ENCODE results near the gene ZNF79. TPM values are rescaled to one million over a fixed set of nuclear protein-coding genes. Genes with fewer than 3 reads are reported as not detected.
"Not testable (repeated sequence)": the region's sequence is repeated elsewhere in the genome, so short reads cannot be mapped to it uniquely, and the experiment has no call there.

The ZNF79 gene
- total RNA-seq, 2 donors from 2014 or later: 7.4 to 9.1 TPM

GRCh38 chr9:127463911-127464310 is 39.7 kb downstream of the ZNF79 start:
- Histone ChIP-seq H3K9me3 (ENCODE audit: control insufficient read depth, low read length) (no peaks in the 10 kb centered on the region), H3K27me3 (ENCODE audit: control insufficient read depth, insufficient read depth, low read length, poor library complexity, severe bottlenecking) (no peaks in the 10 kb centered on the region), H3K9ac (ENCODE audit: extremely low read depth, low read length, poor library complexity, severe bottlenecking) (no peak overlapping the region), H3K36me3 (ENCODE audit: control insufficient read depth, insufficient read depth, low read length) (peaks cover 45% of the 10 kb centered on the region), H3K27ac (ENCODE audit: low read depth, low read length) (no peak overlapping the region), H3K4me1 (ENCODE audit: control insufficient read depth, insufficient read depth, low read length) (no peaks in the 10 kb centered on the region), H3K4me3 (ENCODE audit: low read length) (no peak overlapping the region)
- peaks cover 54% of the 10 kb centered on the region for H3K36me3 Mint-ChIP-seq (ENCODE audit: low read depth)
- TF ChIP-seq, protein P1, sequence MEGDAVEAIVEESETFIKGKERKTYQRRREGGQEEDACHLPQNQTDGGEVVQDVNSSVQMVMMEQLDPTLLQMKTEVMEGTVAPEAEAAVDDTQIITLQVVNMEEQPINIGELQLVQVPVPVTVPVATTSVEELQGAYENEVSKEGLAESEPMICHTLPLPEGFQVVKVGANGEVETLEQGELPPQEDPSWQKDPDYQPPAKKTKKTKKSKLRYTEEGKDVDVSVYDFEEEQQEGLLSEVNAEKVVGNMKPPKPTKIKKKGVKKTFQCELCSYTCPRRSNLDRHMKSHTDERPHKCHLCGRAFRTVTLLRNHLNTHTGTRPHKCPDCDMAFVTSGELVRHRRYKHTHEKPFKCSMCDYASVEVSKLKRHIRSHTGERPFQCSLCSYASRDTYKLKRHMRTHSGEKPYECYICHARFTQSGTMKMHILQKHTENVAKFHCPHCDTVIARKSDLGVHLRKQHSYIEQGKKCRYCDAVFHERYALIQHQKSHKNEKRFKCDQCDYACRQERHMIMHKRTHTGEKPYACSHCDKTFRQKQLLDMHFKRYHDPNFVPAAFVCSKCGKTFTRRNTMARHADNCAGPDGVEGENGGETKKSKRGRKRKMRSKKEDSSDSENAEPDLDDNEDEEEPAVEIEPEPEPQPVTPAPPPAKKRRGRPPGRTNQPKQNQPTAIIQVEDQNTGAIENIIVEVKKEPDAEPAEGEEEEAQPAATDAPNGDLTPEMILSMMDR (conservative IDR thresholded peaks at IDR 0.05): no peak
- H3K4me1 Mint-ChIP-seq: no peaks in the 10 kb centered on the region
- no peak overlapping the region for H3K27ac Mint-ChIP-seq
- DNase-seq: no peak
- no peaks in the 10 kb centered on the region for H3K9me3 Mint-ChIP-seq
- H3K4me3 Mint-ChIP-seq: no peak overlapping the region
- H3K27me3 Mint-ChIP-seq (ENCODE audit: insufficient read depth): no peaks in the 10 kb centered on the region
- 92 to 93% methylated on average over 5 to 7 of the region's 7 CpGs for WGBS, 2 experiments (ENCODE audit: insufficient coverage in 1 of 2, insufficient read length in 1 of 2)

DNA sequence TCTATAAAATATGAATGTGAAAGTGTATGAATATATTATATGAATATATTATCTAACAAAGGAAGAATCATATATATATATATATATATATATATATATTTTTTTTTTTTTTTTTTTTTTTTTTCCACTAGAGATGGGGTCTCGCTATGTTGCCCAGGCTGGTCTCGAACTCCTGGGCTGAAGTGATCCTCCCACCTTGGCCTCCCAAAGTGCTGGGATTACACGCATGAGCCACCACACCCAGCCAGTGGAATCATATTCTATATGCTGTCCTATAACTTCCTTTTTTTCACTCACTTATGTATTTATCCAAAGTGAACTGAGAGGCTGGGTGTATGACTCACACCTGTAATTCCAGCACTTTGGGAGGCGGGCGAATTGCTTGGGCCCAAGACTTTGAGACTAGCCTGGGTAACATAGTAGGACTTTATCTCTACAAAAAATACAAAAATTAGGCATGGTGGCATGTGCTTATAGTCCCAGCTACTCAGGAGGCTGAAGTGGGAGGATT is 42.3 kb downstream of the ZNF79 start:
- H3K27me3 ChIP-seq (ENCODE audit: control insufficient read depth, insufficient read depth, low read length, poor library complexity, severe bottlenecking): not testable (repeated sequence)
- H3K36me3 Mint-ChIP-seq (ENCODE audit: low read depth): peaks cover 54% of the 10 kb centered on the region
- 95% methylated on average over 5 of the region's 5 CpGs; no CpG with 5 or more reads in 1 of the 2 experiments for WGBS, 2 experiments (ENCODE audit: insufficient coverage in 1 of 2, insufficient read length in 1 of 2)

DNA sequence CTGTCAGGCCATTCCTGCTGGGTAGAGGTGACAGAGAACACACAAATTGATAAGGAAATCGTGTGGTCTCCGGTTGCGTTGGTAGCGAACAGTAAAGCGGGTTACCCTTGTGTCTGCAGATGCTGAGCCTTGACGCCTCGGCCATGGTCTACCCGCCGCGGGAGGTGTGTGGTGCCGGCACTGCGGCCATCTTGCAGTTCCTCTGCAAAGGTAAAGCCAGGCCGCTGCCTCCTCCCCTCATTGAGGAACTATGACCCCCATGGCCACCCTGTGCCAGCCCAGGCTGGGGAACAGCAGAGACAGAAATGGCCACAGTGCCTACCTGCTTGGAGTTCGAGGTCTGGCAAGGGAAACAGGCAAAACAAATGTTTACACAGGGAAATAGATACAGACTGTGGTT is 43.4 kb downstream of the ZNF79 start:
- H3K27ac ChIP-seq (ENCODE audit: low read depth, low read length): no peak overlapping the region
- H3K36me3 ChIP-seq (ENCODE audit: control insufficient read depth, insufficient read depth, low read length): peaks cover 22% of the 10 kb centered on the region
- H3K4me3 ChIP-seq (ENCODE audit: low read length): no peak overlapping the region
- H3K4me3 Mint-ChIP-seq: no peak overlapping the region
- H3K9me3 Mint-ChIP-seq: no peaks in the 10 kb centered on the region
- H3K27me3 Mint-ChIP-seq (ENCODE audit: insufficient read depth): no peaks in the 10 kb centered on the region
- no peaks in the 10 kb centered on the region for H3K4me1 Mint-ChIP-seq
- 97 to 98% methylated on average over 14 of the region's 14 CpGs for WGBS, 2 experiments (ENCODE audit: insufficient coverage in 1 of 2, insufficient read length in 1 of 2)
- H3K9ac ChIP-seq (ENCODE audit: extremely low read depth, low read length, poor library complexity, severe bottlenecking): no peak overlapping the region
- peaks cover 44% of the 10 kb centered on the region for H3K36me3 Mint-ChIP-seq (ENCODE audit: low read depth)
- no peak for DNase-seq
- no peaks in the 10 kb centered on the region for H3K27me3 ChIP-seq (ENCODE audit: control insufficient read depth, insufficient read depth, low read length, poor library complexity, severe bottlenecking)
- TF ChIP-seq, protein P1 (conservative IDR thresholded peaks at IDR 0.05): no peak
- H3K9me3 ChIP-seq (ENCODE audit: control insufficient read depth, low read length): no peaks in the 10 kb centered on the region
- no peaks in the 10 kb centered on the region for H3K4me1 ChIP-seq (ENCODE audit: control insufficient read depth, insufficient read depth, low read length)
- H3K27ac Mint-ChIP-seq: no peak overlapping the region

More for the DNA sequence above, 42.3 kb downstream of the ZNF79 start:
- H3K27ac ChIP-seq (ENCODE audit: low read depth, low read length); H3K4me1 Mint-ChIP-seq; H3K9ac ChIP-seq (ENCODE audit: extremely low read depth, low read length, poor library complexity, severe bottlenecking); H3K27ac Mint-ChIP-seq; H3K9me3 Mint-ChIP-seq; H3K9me3 ChIP-seq (ENCODE audit: control insufficient read depth, low read length); H3K4me3 ChIP-seq (ENCODE audit: low read length); DNase-seq; H3K4me1 ChIP-seq (ENCODE audit: control insufficient read depth, insufficient read depth, low read length); H3K4me3 Mint-ChIP-seq; H3K27me3 Mint-ChIP-seq (ENCODE audit: insufficient read depth): not testable (repeated sequence)
- H3K36me3 ChIP-seq (ENCODE audit: control insufficient read depth, insufficient read depth, low read length): peaks cover 32% of the 10 kb centered on the region

DNA sequence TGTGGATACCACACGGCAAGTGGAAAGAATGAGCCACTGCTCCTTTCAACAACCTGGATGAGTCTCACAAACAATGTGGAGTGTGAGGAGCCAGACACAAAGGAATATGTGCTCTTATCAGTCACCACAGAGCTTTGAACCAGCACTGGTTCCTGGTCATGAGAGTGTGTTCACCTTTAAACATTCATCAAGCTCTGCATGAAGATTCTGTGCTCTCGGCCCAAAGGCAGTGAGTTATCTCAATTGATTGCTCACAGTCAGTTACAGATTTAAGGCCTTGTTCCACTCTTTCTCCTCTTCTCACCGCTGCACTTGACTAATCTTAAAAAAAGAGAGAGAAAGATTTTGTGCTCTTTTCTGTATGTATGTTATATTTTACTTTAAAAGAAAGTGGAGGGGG is 46.5 kb downstream of the ZNF79 start:
- peaks cover 33% of the 10 kb centered on the region for H3K36me3 Mint-ChIP-seq (ENCODE audit: low read depth)
- no peaks in the 10 kb centered on the region for H3K27me3 Mint-ChIP-seq (ENCODE audit: insufficient read depth)
- H3K27ac Mint-ChIP-seq: no peak overlapping the region
- no peak overlapping the region for H3K4me3 Mint-ChIP-seq
- H3K4me1 Mint-ChIP-seq: no peaks in the 10 kb centered on the region
- no peak for DNase-seq
- Histone ChIP-seq H3K4me1 (ENCODE audit: control insufficient read depth, insufficient read depth, low read length) (no peaks in the 10 kb centered on the region), H3K27me3 (ENCODE audit: control insufficient read depth, insufficient read depth, low read length, poor library complexity, severe bottlenecking) (no peaks in the 10 kb centered on the region), H3K4me3 (ENCODE audit: low read length) (no peak overlapping the region), H3K27ac (ENCODE audit: low read depth, low read length) (no peak overlapping the region), H3K9me3 (ENCODE audit: control insufficient read depth, low read length) (no peaks in the 10 kb centered on the region), H3K36me3 (ENCODE audit: control insufficient read depth, insufficient read depth, low read length) (peaks cover 21% of the 10 kb centered on the region), H3K9ac (ENCODE audit: extremely low read depth, low read length, poor library complexity, severe bottlenecking) (no peak overlapping the region)
- no peaks in the 10 kb centered on the region for H3K9me3 Mint-ChIP-seq
- 88 to 96% methylated on average over 1 to 2 of the region's 3 CpGs for WGBS, 2 experiments (ENCODE audit: insufficient coverage in 1 of 2, insufficient read length in 1 of 2)
- TF ChIP-seq, protein P1 (conservative IDR thresholded peaks at IDR 0.05): no peak

Measured in endodermal cell (in vitro differentiated cells).